GM12878 (cell line): ENCODE data around the gene TMEM109. TPM values are rescaled to one million over a fixed set of nuclear protein-coding genes. Genes with fewer than 3 reads are reported as not detected.

Source experiments
- ASH2L ChIP-seq: fragments of 300-600, 200-600 bp; sonication (generic); IDR thresholded peaks from 2 replicates; pipeline ENCODE4 v1.6.1; 2017; ENCODE audit warnings: low read depth, mild to moderate bottlenecking, borderline replicate concordance
- BACH1 ChIP-seq: fragments of 450-650 bp; IDR thresholded peaks from 2 replicates; pipeline ENCODE4 v1.6.1; 2017; ENCODE audit warnings: mild to moderate bottlenecking, borderline replicate concordance
- BHLHE40 ChIP-seq, 2 experiments: fragments of 450-650 bp in 1 of 2; IDR thresholded peaks; 2 replicates each; pipeline ENCODE4 v1.6.1; 2011 to 2017; ENCODE audit warnings: low read depth in 2 of 2, borderline replicate concordance in 1 of 2, improper control_type of control experiment in 1 of 2, low read length in 1 of 2, mild to moderate bottlenecking in 1 of 2
- BMI1 ChIP-seq: fragments of 450-650 bp; IDR thresholded peaks from 2 replicates; pipeline ENCODE4 v1.6.1; 2016; ENCODE audit warnings: mild to moderate bottlenecking, moderate library complexity, borderline replicate concordance
- CBFB ChIP-seq: IDR thresholded peaks from 2 replicates; pipeline ENCODE4 v1.6.1; 2016; ENCODE audit warnings: antibody characterized with exemption, low read depth
- CHD2 ChIP-seq: IDR thresholded peaks from 2 replicates; pipeline ENCODE4 v1.6.1; 2011; ENCODE audit warnings: low read depth, low read length, improper control_type of control experiment, borderline replicate concordance
- CREM ChIP-seq: IDR thresholded peaks from 2 replicates; pipeline ENCODE4 v1.6.1; 2014; ENCODE audit warnings: antibody characterized with exemption, low read depth
- FOS ChIP-seq: IDR thresholded peaks from 3 replicates; pipeline ENCODE4 v1.6.1; 2011; ENCODE audit warnings: borderline replicate concordance; ENCODE audit not compliant: insufficient read length; ENCODE audit errors: extremely low read depth
- IKZF1 ChIP-seq: fragments of 450-650 bp; conservative IDR thresholded peaks from 2 replicates; pipeline ENCODE4 v1.6.1; 2017; ENCODE audit warnings: antibody characterized with exemption, mild to moderate bottlenecking
- IKZF2 ChIP-seq, 2 experiments: fragments of 450-650 bp; IDR thresholded peaks; 2 replicates each; pipeline ENCODE4 v1.6.1; 2017; ENCODE audit warnings: mild to moderate bottlenecking in 2 of 2, moderate library complexity in 2 of 2
- MYB ChIP-seq: fragments of 150-350 bp; IDR thresholded peaks from 2 replicates; pipeline ENCODE4 v1.6.1; 2014; ENCODE audit warnings: mild to moderate bottlenecking, low read depth, low read length, borderline replicate concordance
- MYC ChIP-seq: IDR thresholded peaks from 2 replicates; pipeline ENCODE4 v1.6.1; 2011; ENCODE audit warnings: mild to moderate bottlenecking, low read length, moderate library complexity, inconsistent platforms; ENCODE audit not compliant: insufficient read depth, insufficient replicate concordance, insufficient read length, severe bottlenecking
- NFYA ChIP-seq: IDR thresholded peaks from 2 replicates; pipeline ENCODE4 v1.6.1; 2011; ENCODE audit warnings: low read depth, mild to moderate bottlenecking, low read length, improper control_type of control experiment, borderline replicate concordance
- NKRF ChIP-seq: fragments of 450-650 bp; conservative IDR thresholded peaks from 2 replicates; pipeline ENCODE4 v1.6.1; 2017; ENCODE audit warnings: mild to moderate bottlenecking, moderate library complexity
- NR2C2 ChIP-seq: IDR thresholded peaks from 2 replicates; pipeline ENCODE4 v1.6.1; 2011; ENCODE audit warnings: borderline replicate concordance, low read depth; ENCODE audit not compliant: control insufficient read depth, insufficient read length
- PAX8 ChIP-seq: fragments of 450-650 bp; IDR thresholded peaks from 2 replicates; pipeline ENCODE4 v1.6.1; 2017; ENCODE audit warnings: mild to moderate bottlenecking, moderate library complexity
- PML ChIP-seq: IDR thresholded peaks from 2 replicates; pipeline ENCODE4 v1.6.1; 2012; ENCODE audit warnings: low read length, inconsistent platforms
- POLR2AphosphoS5 ChIP-seq: IDR thresholded peaks from 2 replicates; pipeline ENCODE4 v1.6.1; 2011; ENCODE audit warnings: mild to moderate bottlenecking, low read length, inconsistent platforms
- RAD21 ChIP-seq: IDR thresholded peaks from 2 replicates; pipeline ENCODE4 v1.6.1; 2011; ENCODE audit warnings: mild to moderate bottlenecking, low read depth, low read length, moderate library complexity; ENCODE audit not compliant: insufficient read depth
- RB1 ChIP-seq: fragments of 450-650 bp; formaldehyde crosslinking; IDR thresholded peaks from 2 replicates; pipeline ENCODE4 v1.6.1; 2017; ENCODE audit warnings: mild to moderate bottlenecking, borderline replicate concordance
- RBBP5 ChIP-seq: fragments of 200-600 bp; sonication (generic); conservative IDR thresholded peaks from 2 replicates; pipeline ENCODE4 v1.6.1; 2016
- STAT1 ChIP-seq: fragments of 450-650 bp; conservative IDR thresholded peaks from 2 replicates; pipeline ENCODE4 v1.6.1; 2014; ENCODE audit warnings: antibody characterized with exemption, mild to moderate bottlenecking
- TBL1XR1 ChIP-seq: IDR thresholded peaks from 2 replicates; pipeline ENCODE4 v1.6.1; 2012; ENCODE audit warnings: low read depth, low read length, improper control_type of control experiment
- ZBTB4 ChIP-seq: fragments of 450-650 bp; formaldehyde crosslinking; IDR thresholded peaks from 2 replicates; pipeline ENCODE4 v1.4.0; 2022; ENCODE audit warnings: mild to moderate bottlenecking, moderate library complexity
- ZNF274 ChIP-seq: IDR thresholded peaks from one replicate; pipeline ENCODE4 v1.8.0; 2011; ENCODE audit not compliant: insufficient read length, insufficient read depth
- polyA plus RNA-seq, 11 experiments: library from polyadenylated mRNA; depleted of rRNA in 4 of 11; unstranded in 6 of 11; stranded (reverse) in 5 of 11; fragments of >200 nt; fragmentation: Nextera tagmentation in 4 of 11; fragmentation: Illumina TruSeq in 1 of 11; extraction: Ambion mirVana in 4 of 11; extraction: Trizol in 1 of 11; gene quantifications; 1 replicate in 1 of 11; 2 replicates in 10 of 11; pipeline versions ENCODE4 v1.2.1 to v1.2.3, GENCODE V29; 2011 to 2016; ENCODE audit warnings: inconsistent platforms in 2 of 11, missing spikeins in 2 of 11, low read depth in 1 of 11
- total RNA-seq, 4 experiments: library from RNA; depleted of rRNA in 3 of 4; stranded (reverse); fragments of >200 nt in 3 of 4; fragmentation: Illumina TruSeq in 1 of 4; extraction: Trizol in 1 of 4; gene quantifications; 2 replicates each; pipeline versions ENCODE4 v1.2.1 to v1.2.3, GENCODE V29; 2013 to 2021
- TF ChIP-seq, protein P1 (sequence below): fragments of 450-650 bp; IDR thresholded peaks from 2 replicates; pipeline ENCODE4 v1.6.1; 2016; ENCODE audit warnings: mild to moderate bottlenecking

The TMEM109 gene
- total and polyA plus RNA-seq, 10 of the 15 experiments (the other 5 are each of a cell fraction or from before 2014, with no cell fraction given) = 21.9 to 199 (median 85.2) TPM

DNA sequence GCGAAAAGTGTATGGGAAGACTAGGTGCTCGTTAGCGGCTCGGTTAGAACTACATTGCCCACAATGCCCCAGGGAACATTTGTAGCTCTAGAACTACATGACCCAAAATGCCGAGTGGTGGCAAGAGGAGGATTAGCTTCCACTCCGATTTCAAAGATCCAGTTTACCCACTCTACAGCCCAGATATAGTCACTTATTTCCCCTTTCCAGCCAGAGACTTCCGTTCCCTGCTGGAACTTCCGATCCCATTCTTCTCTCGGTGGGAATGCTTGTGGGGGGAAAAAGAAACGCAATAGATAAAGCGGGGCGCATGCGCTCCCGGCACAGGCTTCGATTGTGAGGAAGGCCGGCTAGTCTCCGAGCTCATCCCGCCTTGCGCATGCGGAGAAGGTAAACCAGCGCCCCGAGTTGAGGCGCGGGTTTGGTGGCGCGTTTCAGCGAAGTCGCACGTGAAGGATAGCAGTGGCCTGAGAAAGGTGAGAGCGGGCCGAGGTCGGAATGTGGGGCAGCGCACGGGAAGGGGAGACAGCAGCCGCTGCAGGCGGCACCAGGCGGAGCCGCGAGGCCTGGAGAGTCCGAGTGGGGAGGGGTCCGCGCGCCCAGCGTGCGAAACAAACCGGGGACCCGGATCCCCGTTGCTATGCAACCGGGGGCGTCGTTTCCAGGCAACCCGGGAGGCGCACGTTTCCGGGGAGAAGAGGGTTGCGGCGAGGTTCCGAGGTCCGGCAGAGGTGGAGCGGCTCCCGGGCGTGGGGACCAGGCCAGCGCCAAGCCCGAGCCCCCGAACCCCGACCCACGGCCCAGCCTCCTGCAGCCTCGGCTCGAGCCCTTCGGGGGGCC lies at the start of gene TMEM109 (continued):
- no peak for TF ChIP-seq PAX8
- no peak for TF ChIP-seq NFYA
- TF ChIP-seq BACH1 = no peak
- TF ChIP-seq MYC = no peak
- TF ChIP-seq, protein P1, sequence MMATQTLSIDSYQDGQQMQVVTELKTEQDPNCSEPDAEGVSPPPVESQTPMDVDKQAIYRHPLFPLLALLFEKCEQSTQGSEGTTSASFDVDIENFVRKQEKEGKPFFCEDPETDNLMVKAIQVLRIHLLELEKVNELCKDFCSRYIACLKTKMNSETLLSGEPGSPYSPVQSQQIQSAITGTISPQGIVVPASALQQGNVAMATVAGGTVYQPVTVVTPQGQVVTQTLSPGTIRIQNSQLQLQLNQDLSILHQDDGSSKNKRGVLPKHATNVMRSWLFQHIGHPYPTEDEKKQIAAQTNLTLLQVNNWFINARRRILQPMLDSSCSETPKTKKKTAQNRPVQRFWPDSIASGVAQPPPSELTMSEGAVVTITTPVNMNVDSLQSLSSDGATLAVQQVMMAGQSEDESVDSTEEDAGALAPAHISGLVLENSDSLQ = no peak
- TF ChIP-seq CBFB = no peak
- no peak for TF ChIP-seq ZNF274
- TF ChIP-seq IKZF1 = peak; percentile 96
- TF ChIP-seq POLR2AphosphoS5 = no peak
- TF ChIP-seq PML = no peak
- no peak for TF ChIP-seq FOS
- peak; percentile 92 for TF ChIP-seq BMI1
- no peak for TF ChIP-seq ASH2L
- TF ChIP-seq RBBP5 = no peak
- TF ChIP-seq NR2C2 = no peak
- TF ChIP-seq STAT1 = 0 out of 2 replicates have a peak, but pooled peaks have one; percentile 36
- no peak for TF ChIP-seq ZBTB4 (CRISPR knock-in tag)
- no peak for TF ChIP-seq RB1
- no peak for TF ChIP-seq MYB
- TF ChIP-seq IKZF2 (IDR thresholded peaks at IDR 0.05) = no peak
- TF ChIP-seq TBL1XR1 = no peak
- peak; percentile 81; the same call in 1 of the 2 replicates for TF ChIP-seq NKRF
- TF ChIP-seq BHLHE40 (IDR thresholded peaks at IDR 0.05; ENCODE audit: borderline replicate concordance in 1 of 2, low read depth in 2 of 2, low read length in 1 of 2) = peak; percentile 89 to 96
- no peak for TF ChIP-seq RAD21
- peak; percentile 71; the same call in 1 of the 2 replicates for TF ChIP-seq CREM
- TF ChIP-seq CHD2 = no peak
